Forelimb muscle (tissue), 1 donor: ENCODE measurements around the gene MATN4. TPM values are rescaled to one million over a fixed set of nuclear protein-coding genes. Genes with fewer than 3 reads are reported as not detected.

Experiments used
- DNase-seq: peaks from one replicate; pipeline ENCODE4 v3.0.0-alpha.2; 2013; ENCODE audit warnings: low read depth
- polyA plus RNA-seq: library from polyadenylated mRNA; unstranded; fragments of 120-200 nt; gene quantifications from one replicate; pipeline ENCODE4 v1.2.1, GENCODE V29; 2013; ENCODE audit not compliant: insufficient read length

Gene MATN4
- polyA plus RNA-seq, 1 donor, result 0.57 TPM

GRCh38 chr20:45248609-45249008, 59.5 kb downstream of the MATN4 start:
- DNase-seq, result no peak

- no peak for DNase-seq
Observed at GRCh38 chr20:45247865-45248264, 60.2 kb downstream of the MATN4 start.

GRCh38 chr20:45246109-45246508, 62.0 kb downstream of the MATN4 start:
- DNase-seq, result no peak

Other genes with a start within 250 kb of the MATN4 start
- gene KCNS1, start 207.2 kb downstream of the MATN4 start, polyA plus RNA-seq, result not detected
- not detected for gene WFDC5, start 193.1 kb downstream of the MATN4 start, polyA plus RNA-seq
- not detected for gene WFDC12, start 183.8 kb downstream of the MATN4 start, polyA plus RNA-seq
- not detected for gene PI3, start 133.4 kb downstream of the MATN4 start, polyA plus RNA-seq
- gene SEMG1, start 101.3 kb downstream of the MATN4 start, polyA plus RNA-seq, result not detected
- gene SEMG2, start 86.9 kb downstream of the MATN4 start, polyA plus RNA-seq, result not detected
- not detected for gene SLPI, start 53.7 kb downstream of the MATN4 start, polyA plus RNA-seq
- not detected for gene RBPJL, start 1.5 kb downstream of the MATN4 start, polyA plus RNA-seq
- gene SDC4, start 40.1 kb upstream of the MATN4 start, polyA plus RNA-seq, result 8.5 TPM
- gene SYS1, start 54.9 kb upstream of the MATN4 start, polyA plus RNA-seq, result 14.2 TPM
- gene TP53TG5, start 70.0 kb upstream of the MATN4 start, polyA plus RNA-seq, result 0.68 TPM
- gene DBNDD2, start 100.0 kb upstream of the MATN4 start, polyA plus RNA-seq, result 30.5 TPM
- gene PIGT, start 107.8 kb upstream of the MATN4 start, polyA plus RNA-seq, result 70.1 TPM
- 0.25 TPM for gene WFDC2, start 161.5 kb upstream of the MATN4 start, polyA plus RNA-seq
- gene SPINT3, start 207.3 kb upstream of the MATN4 start, polyA plus RNA-seq, result not detected
- gene WFDC6, start 231.2 kb upstream of the MATN4 start, polyA plus RNA-seq, result not detected
- gene EPPIN, start 239.1 kb upstream of the MATN4 start, polyA plus RNA-seq, result not detected